D721Med (cell line): ENCODE results near the gene BTNL2.

Source experiments
- DNase-seq: peaks from one replicate; pipeline ENCODE4 v3.0.0; 2011; ENCODE audit warnings: low spot score; ENCODE audit not compliant: insufficient read length
- FAIRE-seq: peaks from 2 replicates; lab custom pipeline; 2011; peaks lifted over from hg19 to GRCh38; lab: Jason Lieb, UNC
- CTCF ChIP-seq: IDR thresholded peaks from 2 replicates; pipeline ENCODE4 v1.5.1; 2012; ENCODE audit warnings: mild to moderate bottlenecking, control low read depth; ENCODE audit not compliant: insufficient read depth; ENCODE audit errors: missing control alignments

BTNL2 gene

GRCh38 chr6:32401284-32401963 lies 5.6 kb downstream of the BTNL2 start:
- FAIRE-seq = no peak
- DNase-seq = no peak
- no peak for TF ChIP-seq CTCF

- no peak for FAIRE-seq
- TF ChIP-seq CTCF = no peak
- no peak for DNase-seq
Measured at GRCh38 chr6:32397252-32397920, 9.6 kb downstream of the BTNL2 start.

- no peak for FAIRE-seq
- no peak for TF ChIP-seq CTCF
- DNase-seq = no peak
Measured at GRCh38 chr6:32396028-32396427, 11.0 kb downstream of the BTNL2 start.

- DNase-seq (no peak), FAIRE-seq (no peak)
- no peak for TF ChIP-seq CTCF
Measured at GRCh38 chr6:32393665-32394420, 13.1 kb downstream of the BTNL2 start.

GRCh38 chr6:32391505-32391904 lies 15.5 kb downstream of the BTNL2 start:
- no peak for TF ChIP-seq CTCF
- FAIRE-seq (no peak), DNase-seq (no peak)

GRCh38 chr6:32387589-32388340 lies 19.2 kb downstream of the BTNL2 start:
- FAIRE-seq = no peak
- no peak for TF ChIP-seq CTCF
- no peak for DNase-seq
